ENCODE data around the gene BICC1.

The BICC1 gene

DNA sequence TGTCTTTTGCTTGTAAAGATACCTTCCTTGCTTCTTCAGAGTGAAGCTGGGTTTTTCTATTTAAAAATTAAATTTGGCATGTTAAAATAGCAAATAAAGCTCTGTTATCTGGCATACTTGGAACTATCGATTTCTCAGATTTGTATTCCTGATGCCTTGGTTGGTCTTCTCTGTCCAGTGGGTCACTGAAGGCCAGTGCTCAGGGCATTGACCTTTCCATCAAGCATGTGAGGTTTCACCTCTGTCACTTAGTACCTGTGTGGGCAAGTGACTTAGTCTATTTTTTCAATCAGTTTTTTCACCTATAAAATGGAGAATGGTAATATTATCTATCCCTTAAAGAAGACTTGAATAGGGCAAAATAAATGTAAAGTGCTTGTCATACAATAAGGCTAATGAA is 311.3 kb downstream of the BICC1 start:
- H3K27me3 ChIP-seq (replicated peaks) = no peaks in the 10 kb centered on the region
- no peaks in the 10 kb centered on the region for H3K36me3 ChIP-seq (replicated peaks)
- DNase-seq = no peak
- in situ Hi-C loops (cut with HindIII; ENCODE audit: low pct_ligation_motif_present, low sequenced_read_pairs) = no loop called here
- no peak for TF ChIP-seq CTCF (IDR thresholded peaks at IDR 0.05; ENCODE audit: low read depth, low read length, missing control alignments)
- H3K27ac ChIP-seq = no peak overlapping the region
- no peak overlapping the region for H3K4me3 ChIP-seq (ENCODE audit: low read depth, low read length)

- in situ Hi-C loops (cut with HindIII; ENCODE audit: low pct_ligation_motif_present, low sequenced_read_pairs) = no loop called here
- Histone ChIP-seq H3K4me3 (ENCODE audit: low read depth, low read length) (no peak overlapping the region), H3K27ac (no peak overlapping the region), H3K36me3 (replicated peaks) (no peaks in the 10 kb centered on the region), H3K27me3 (replicated peaks) (no peaks in the 10 kb centered on the region)
- no peak for TF ChIP-seq CTCF (IDR thresholded peaks at IDR 0.05; ENCODE audit: low read depth, low read length, missing control alignments)
- no peak for DNase-seq
Observed at GRCh38 chr10:58824396-58824795, 311.7 kb downstream of the BICC1 start.

GRCh38 chr10:58826694-58827093 is 314.0 kb downstream of the BICC1 start:
- H3K27ac ChIP-seq = no peak overlapping the region
- DNase-seq = no peak
- no peaks in the 10 kb centered on the region for H3K27me3 ChIP-seq (replicated peaks)
- in situ Hi-C loops (cut with HindIII; ENCODE audit: low pct_ligation_motif_present, low sequenced_read_pairs) = no loop called here
- H3K4me3 ChIP-seq (ENCODE audit: low read depth, low read length) = no peak overlapping the region
- no peaks in the 10 kb centered on the region for H3K36me3 ChIP-seq (replicated peaks)
- no peak for TF ChIP-seq CTCF (IDR thresholded peaks at IDR 0.05; ENCODE audit: low read depth, low read length, missing control alignments)

- no peaks in the 10 kb centered on the region for H3K36me3 ChIP-seq (replicated peaks)
- no peaks in the 10 kb centered on the region for H3K27me3 ChIP-seq (replicated peaks)
- DNase-seq = no peak
- in situ Hi-C loops (cut with HindIII; ENCODE audit: low pct_ligation_motif_present, low sequenced_read_pairs) = no loop called here
- no peak for TF ChIP-seq CTCF (IDR thresholded peaks at IDR 0.05; ENCODE audit: low read depth, low read length, missing control alignments)
- H3K27ac ChIP-seq = no peak overlapping the region
- no peak overlapping the region for H3K4me3 ChIP-seq (ENCODE audit: low read depth, low read length)
Observed at GRCh38 chr10:58827381-58827780, 314.7 kb downstream of the BICC1 start.

GRCh38 chr10:58829839-58830238 is 317.2 kb downstream of the BICC1 start:
- no peaks in the 10 kb centered on the region for H3K27me3 ChIP-seq (replicated peaks)
- no peak for TF ChIP-seq CTCF (IDR thresholded peaks at IDR 0.05; ENCODE audit: low read depth, low read length, missing control alignments)
- DNase-seq = no peak
- no peak overlapping the region for H3K27ac ChIP-seq
- H3K4me3 ChIP-seq (ENCODE audit: low read depth, low read length) = no peak overlapping the region
- no peaks in the 10 kb centered on the region for H3K36me3 ChIP-seq (replicated peaks)
- in situ Hi-C loops (cut with HindIII; ENCODE audit: low pct_ligation_motif_present, low sequenced_read_pairs) = no loop called here

DNA sequence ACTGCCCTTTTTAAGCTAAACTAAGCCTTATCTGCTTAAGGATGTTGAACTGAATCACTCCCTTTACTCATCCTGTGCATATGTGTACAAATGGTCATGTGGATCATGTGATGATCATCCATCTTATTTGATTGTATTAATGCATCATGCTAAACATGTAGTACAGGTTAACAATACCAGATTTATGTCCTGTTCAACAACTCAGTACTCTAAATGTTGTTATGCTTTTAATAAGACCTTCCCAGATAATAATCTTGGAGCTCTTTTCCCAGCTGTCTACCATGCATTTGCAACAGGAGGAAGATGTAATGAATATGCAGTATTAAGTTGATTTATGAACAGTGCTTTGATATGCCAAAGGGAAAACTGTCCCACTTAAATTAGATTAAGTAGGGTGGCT is 318.0 kb downstream of the BICC1 start:
- H3K36me3 ChIP-seq (replicated peaks) = no peaks in the 10 kb centered on the region
- H3K27ac ChIP-seq = no peak overlapping the region
- DNase-seq = no peak
- H3K27me3 ChIP-seq (replicated peaks) = no peaks in the 10 kb centered on the region
- H3K4me3 ChIP-seq (ENCODE audit: low read depth, low read length) = no peak overlapping the region
- no peak for TF ChIP-seq CTCF (IDR thresholded peaks at IDR 0.05; ENCODE audit: low read depth, low read length, missing control alignments)
- in situ Hi-C loops (cut with HindIII; ENCODE audit: low pct_ligation_motif_present, low sequenced_read_pairs) = no loop called here

All from brain microvascular endothelial cell (primary cell).